PC-9 (cell line): Measurements from ENCODE around the gene SLC38A6. TPM values are rescaled to one million over a fixed set of nuclear protein-coding genes. Genes with fewer than 3 reads are reported as not detected.

Source experiments
- BruUV-seq: library from RNA; stranded (reverse); fragments of 400-500 nt; replicated peaks from 2 replicates; lab custom pipeline; 2021; lab: Mats Ljungman, UMichigan
- CTCF ChIA-PET: fragments of 300-600 bp; sonication (Branson Sonifier 250); formaldehyde crosslinking; loops from one replicate; lab custom pipeline; 2022; ENCODE audit warnings: antibody characterized with exemption; lab: Charles Lee
- POLR2A ChIA-PET: fragments of 300-600 bp; sonication (Branson Sonifier 250); formaldehyde crosslinking; loops from one replicate; lab custom pipeline; 2022; ENCODE audit warnings: antibody characterized with exemption; ENCODE audit not compliant: unreplicated experiment; lab: Charles Lee
- DNase-seq, 2 experiments: peaks; one replicate each; pipeline versions ENCODE4 v3.0.0 to v3.0.0-alpha.2; 2015 to 2022; ENCODE audit warnings: mixed read lengths in 1 of 2
- H2AFZ ChIP-seq: fragments of 200-600 bp; sonication (generic); 2 replicates; pipeline ENCODE4 v1.8.1; 2017; ENCODE audit warnings: antibody characterized with exemption
- H3F3A ChIP-seq: fragments of 200-600 bp; sonication (generic); 2 replicates; pipeline ENCODE4 v1.8.1; 2017; ENCODE audit warnings: antibody characterized with exemption, mild to moderate bottlenecking, low read depth; ENCODE audit not compliant: insufficient read depth
- H3K27ac ChIP-seq: fragments of 200-600 bp; sonication (generic); 2 replicates; pipeline ENCODE4 v1.6.1; 2016; ENCODE audit warnings: mixed run types
- H3K27me3 ChIP-seq: fragments of 200-600 bp; sonication (generic); 2 replicates; pipeline ENCODE4 v1.6.1; 2016; ENCODE audit warnings: low read depth, mixed run types; ENCODE audit not compliant: insufficient read depth
- H3K36me3 ChIP-seq: fragments of 200-600 bp; sonication (generic); 2 replicates; pipeline ENCODE4 v1.6.1; 2016; ENCODE audit warnings: low read depth, mixed run types
- H3K4me1 ChIP-seq: fragments of 200-600 bp; sonication (generic); replicated peaks from 2 replicates; pipeline ENCODE4 v1.6.1; 2016; ENCODE audit warnings: mixed run types; ENCODE audit not compliant: insufficient read depth
- H3K4me2 ChIP-seq: fragments of 200-600 bp; sonication (generic); 2 replicates; pipeline ENCODE4 v1.6.1; 2017; ENCODE audit warnings: mixed run types
- H3K4me3 ChIP-seq: fragments of 200-600 bp; sonication (generic); 2 replicates; pipeline ENCODE4 v1.6.1; 2016; ENCODE audit warnings: mixed run types
- H3K79me2 ChIP-seq: fragments of 200-600 bp; sonication (generic); 2 replicates; pipeline ENCODE4 v1.6.1; 2017; ENCODE audit warnings: low read depth, mixed run types
- H3K9me2 ChIP-seq: fragments of 200-600 bp; sonication (generic); 2 replicates; pipeline ENCODE4 v1.8.1; 2017; ENCODE audit warnings: mild to moderate bottlenecking; ENCODE audit not compliant: insufficient read depth
- H3K9me3 ChIP-seq: fragments of 200-600 bp; sonication (generic); 2 replicates; pipeline ENCODE4 v1.8.1; 2016; ENCODE audit warnings: low read depth; ENCODE audit not compliant: insufficient read depth
- H4K20me1 ChIP-seq: fragments of 200-600 bp; sonication (generic); 2 replicates; pipeline ENCODE4 v1.8.1; 2017; ENCODE audit not compliant: insufficient read depth
- EZH2 ChIP-seq: fragments of 200-600 bp; sonication (generic); IDR thresholded peaks from 2 replicates; pipeline ENCODE4 v1.8.0; 2017; ENCODE audit warnings: antibody characterized with exemption, low read depth
- intact Hi-C: fragments of 100-400 bp; cut with micrococcal nuclease; formaldehyde crosslinking; loops from one replicate; pipeline ENCODE4 v1.10.0; 2022; ENCODE audit not compliant: unreplicated experiment
- total RNA-seq: library from RNA; stranded (reverse); gene quantifications from 2 replicates; pipeline ENCODE4 v1.2.3, GENCODE V29; 2021
- TF ChIP-seq, protein P1 (sequence below): fragments of 200-600 bp; sonication (generic); conservative IDR thresholded peaks from 2 replicates; pipeline ENCODE4 v1.6.1; 2017; ENCODE audit warnings: mixed run types, antibody characterized with exemption, mild to moderate bottlenecking, moderate library complexity

Gene SLC38A6
- total RNA-seq, 1 experiment from 2014 or later: 45.5 TPM

DNA sequence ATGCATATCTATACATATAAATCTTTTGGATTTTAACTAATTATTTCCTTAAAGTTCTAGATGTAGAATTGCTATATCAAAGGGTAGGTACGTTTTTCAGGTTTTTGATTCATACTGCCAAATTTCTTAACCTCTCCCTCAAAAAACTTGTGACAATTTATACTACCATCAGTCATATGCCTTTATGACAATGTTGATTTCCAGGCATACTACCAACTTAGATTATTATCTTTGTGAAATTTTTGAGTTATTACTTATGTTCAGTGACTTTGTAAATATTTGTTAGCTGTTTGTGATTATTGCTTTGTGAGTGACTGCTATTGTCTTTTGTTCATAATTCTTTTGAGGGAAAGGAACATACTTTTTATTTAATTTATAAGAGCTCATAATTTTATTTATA lies 107.0 kb downstream of the SLC38A6 start:
- no peak overlapping the region for H3K4me2 ChIP-seq
- BruUV-seq: no TSS peak

DNA sequence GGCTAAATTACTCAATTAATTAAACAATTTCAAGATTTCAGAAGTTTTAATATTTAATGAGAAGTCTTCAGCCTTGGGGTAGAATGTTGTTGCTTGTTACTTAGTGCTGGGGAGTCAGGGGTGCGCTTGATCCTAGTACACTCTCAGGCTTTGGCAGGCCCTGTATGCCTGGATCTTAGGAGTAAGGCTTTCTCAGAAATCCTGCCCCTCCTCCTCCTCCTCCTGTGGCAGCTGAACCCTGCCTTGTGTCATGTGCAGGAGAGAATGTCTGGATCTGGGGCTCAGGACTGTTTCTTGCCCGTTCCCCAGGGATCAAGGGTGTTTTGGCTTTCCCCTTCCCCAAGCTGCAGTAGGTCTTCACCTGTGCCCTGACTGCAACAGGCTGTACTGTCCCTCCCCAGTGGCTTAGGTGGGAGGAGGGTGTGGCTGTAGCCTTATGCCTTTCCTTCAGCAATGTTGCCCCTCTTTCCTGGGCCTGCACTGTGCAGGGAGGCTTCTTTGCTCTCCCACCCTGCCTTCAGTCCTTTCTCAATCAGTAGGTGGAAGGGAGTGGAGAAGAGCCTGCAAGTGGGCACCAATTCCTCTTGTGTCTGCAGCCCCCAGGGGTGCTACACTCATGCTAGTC lies 108.2 kb downstream of the SLC38A6 start:
- intact Hi-C loops: no loop called here
- Histone ChIP-seq H3K9me3 (no peaks in the 10 kb centered on the region), H3K27me3 (no peaks in the 10 kb centered on the region), H3K36me3 (no peaks in the 10 kb centered on the region), H3K4me2 (no peak overlapping the region), H3K9me2 (no peaks in the 10 kb centered on the region), H4K20me1 (no peaks in the 10 kb centered on the region), H3K4me3 (no peak overlapping the region), H3K4me1 (no peaks in the 10 kb centered on the region), H2AFZ (no peak overlapping the region), H3K27ac (no peak overlapping the region), H3K79me2 (no peaks in the 10 kb centered on the region), H3F3A (no peaks in the 10 kb centered on the region)
- POLR2A ChIA-PET: interaction anchor here (0.6 kb wide), 1 partner anchor 440 kb away, joined by 7 read pairs; the partner anchor contains the start of gene SIX1
- CTCF ChIA-PET: no interaction called here
- TF ChIP-seq EZH2: no peak
- TF ChIP-seq, protein P1, sequence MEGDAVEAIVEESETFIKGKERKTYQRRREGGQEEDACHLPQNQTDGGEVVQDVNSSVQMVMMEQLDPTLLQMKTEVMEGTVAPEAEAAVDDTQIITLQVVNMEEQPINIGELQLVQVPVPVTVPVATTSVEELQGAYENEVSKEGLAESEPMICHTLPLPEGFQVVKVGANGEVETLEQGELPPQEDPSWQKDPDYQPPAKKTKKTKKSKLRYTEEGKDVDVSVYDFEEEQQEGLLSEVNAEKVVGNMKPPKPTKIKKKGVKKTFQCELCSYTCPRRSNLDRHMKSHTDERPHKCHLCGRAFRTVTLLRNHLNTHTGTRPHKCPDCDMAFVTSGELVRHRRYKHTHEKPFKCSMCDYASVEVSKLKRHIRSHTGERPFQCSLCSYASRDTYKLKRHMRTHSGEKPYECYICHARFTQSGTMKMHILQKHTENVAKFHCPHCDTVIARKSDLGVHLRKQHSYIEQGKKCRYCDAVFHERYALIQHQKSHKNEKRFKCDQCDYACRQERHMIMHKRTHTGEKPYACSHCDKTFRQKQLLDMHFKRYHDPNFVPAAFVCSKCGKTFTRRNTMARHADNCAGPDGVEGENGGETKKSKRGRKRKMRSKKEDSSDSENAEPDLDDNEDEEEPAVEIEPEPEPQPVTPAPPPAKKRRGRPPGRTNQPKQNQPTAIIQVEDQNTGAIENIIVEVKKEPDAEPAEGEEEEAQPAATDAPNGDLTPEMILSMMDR: no peak
- BruUV-seq: no TSS peak
- DNase-seq: no peak

More for the DNA sequence above, 107.0 kb downstream of the SLC38A6 start:
- Histone ChIP-seq H3K79me2 (no peaks in the 10 kb centered on the region), H3K4me3 (no peak overlapping the region), H3K9me2 (no peaks in the 10 kb centered on the region), H4K20me1 (no peaks in the 10 kb centered on the region), H3F3A (no peaks in the 10 kb centered on the region), H3K36me3 (no peaks in the 10 kb centered on the region), H3K27ac (no peak overlapping the region), H3K27me3 (no peaks in the 10 kb centered on the region), H2AFZ (no peak overlapping the region), H3K4me1 (no peaks in the 10 kb centered on the region), H3K9me3 (no peaks in the 10 kb centered on the region)
- TF ChIP-seq, protein P1: no peak
- TF ChIP-seq EZH2: no peak
- intact Hi-C loops: no loop called here
- ChIA-PET CTCF (interaction anchor here (0.5 kb wide), 1 partner anchor 44 kb away, joined by 18 read pairs; no protein-coding TSS in a partner anchor), POLR2A (interaction anchor here (0.5 kb wide), 1 partner anchor 433 kb away, joined by 5 read pairs; no protein-coding TSS in a partner anchor)
- DNase-seq: no peak

DNA sequence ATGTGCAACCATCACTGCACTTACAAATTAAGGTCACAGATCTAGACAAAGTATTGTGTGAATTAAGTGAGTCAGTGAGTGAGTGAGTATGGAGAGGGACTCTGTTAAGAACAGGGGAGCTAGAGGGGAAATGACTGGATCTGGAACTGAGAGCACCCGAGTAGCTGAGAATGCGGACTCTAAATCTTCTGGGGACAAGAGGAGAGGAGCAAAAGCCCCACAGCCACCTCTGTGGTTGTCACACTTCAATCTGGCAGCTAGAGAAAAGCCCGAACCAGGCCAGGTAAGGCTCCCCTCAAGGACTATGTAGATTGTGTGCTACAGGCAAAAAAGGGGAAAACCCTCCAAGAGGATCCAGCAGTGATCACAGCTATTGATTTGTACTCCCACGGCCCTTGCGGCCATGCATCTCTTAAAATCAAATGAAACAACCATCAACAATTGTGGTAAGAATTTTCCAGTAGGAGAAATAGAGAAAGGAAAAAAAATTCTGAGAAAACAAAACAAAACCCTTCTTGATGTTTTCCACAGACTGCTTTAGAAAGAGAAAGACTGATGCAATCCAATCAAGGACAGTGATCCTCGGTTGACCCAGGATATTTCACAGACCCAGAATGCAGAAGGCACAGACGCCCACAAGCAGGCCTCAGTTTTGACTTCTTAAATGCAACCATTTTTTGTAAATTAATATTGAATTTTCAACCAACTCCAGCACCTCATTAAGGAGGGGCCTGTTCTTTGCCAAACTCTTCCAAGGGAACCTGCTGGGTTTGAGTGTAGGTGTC lies 109.6 kb downstream of the SLC38A6 start:
- Histone ChIP-seq H3F3A (no peaks in the 10 kb centered on the region), H3K4me2 (no peak overlapping the region)
- TF ChIP-seq, protein P1: no peak
- TF ChIP-seq EZH2: no peak

More for the DNA sequence above, 109.6 kb downstream of the SLC38A6 start:
- no peak overlapping the region for H3K4me3 ChIP-seq
- no peaks in the 10 kb centered on the region for H3K36me3 ChIP-seq
- no peaks in the 10 kb centered on the region for H3K27me3 ChIP-seq
- CTCF ChIA-PET: no interaction called here
- POLR2A ChIA-PET: no interaction called here
- no TSS peak for BruUV-seq
- H3K9me2 ChIP-seq: no peaks in the 10 kb centered on the region
- H3K4me1 ChIP-seq: no peaks in the 10 kb centered on the region
- H3K27ac ChIP-seq: no peak overlapping the region
- intact Hi-C loops: no loop called here
- DNase-seq: no peak
- no peaks in the 10 kb centered on the region for H4K20me1 ChIP-seq
- H3K9me3 ChIP-seq: no peaks in the 10 kb centered on the region
- no peak overlapping the region for H2AFZ ChIP-seq
- no peaks in the 10 kb centered on the region for H3K79me2 ChIP-seq
